Common myeloid progenitor, CD34-positive (primary cell): ENCODE data around the gene RMND5A.
"Not testable (repeated sequence)": the region's sequence is repeated elsewhere in the genome, so short reads cannot be mapped to it uniquely, and the experiment has no call there.

ENCODE experiments used
- CTCF ChIA-PET: fragments of 350-600 bp; sonication (Branson Sonifier 250); formaldehyde crosslinking; loops from one replicate; lab custom pipeline; 2021; ENCODE audit warnings: antibody characterized with exemption; lab: Charles Lee
- POLR2A ChIA-PET: fragments of 350-600 bp; sonication (Branson Sonifier 250); formaldehyde crosslinking; loops from one replicate; lab custom pipeline; 2021; ENCODE audit warnings: antibody characterized with exemption; lab: Charles Lee
- DNase-seq, 3 donors: peaks; one replicate each; pipeline versions ENCODE4 v3.0.0 to v3.0.0-alpha.2; 2013
- H3K27ac ChIP-seq, 2 experiments: 1 replicate in 1 of 2; 2 replicates in 1 of 2; pipeline ENCODE4 v1.7.0; 2013; ENCODE audit warnings: inconsistent platforms in 2 of 2, low read length in 2 of 2, mild to moderate bottlenecking in 2 of 2, low read depth in 1 of 2, moderate library complexity in 1 of 2; ENCODE audit not compliant: severe bottlenecking in 2 of 2, insufficient read depth in 1 of 2, poor library complexity in 1 of 2
- H3K27me3 ChIP-seq, 5 experiments: replicated peaks in 2 of 5; 1 replicate in 3 of 5; 2 replicates in 2 of 5; pipeline versions ENCODE4 v1.6.1 to v1.7.0; 2013; ENCODE audit warnings: low read length in 4 of 5, mild to moderate bottlenecking in 2 of 5, moderate library complexity in 2 of 5, inconsistent platforms in 1 of 5; ENCODE audit not compliant: insufficient read depth in 5 of 5, control insufficient read depth in 4 of 5
- H3K36me3 ChIP-seq, 4 experiments: 1 replicate in 2 of 4; 2 replicates in 2 of 4; pipeline versions ENCODE4 v1.6.1 to v1.7.0; 2013; ENCODE audit warnings: low read length in 3 of 4, control low read depth in 1 of 4, mild to moderate bottlenecking in 1 of 4; ENCODE audit not compliant: control insufficient read depth in 4 of 4, insufficient read depth in 4 of 4
- H3K4me1 ChIP-seq, 4 experiments: 1 replicate in 3 of 4; 2 replicates in 1 of 4; pipeline versions ENCODE4 v1.6.1 to v1.7.1; 2013; ENCODE audit warnings: low read length in 3 of 4, mild to moderate bottlenecking in 3 of 4, control low read depth in 1 of 4, inconsistent platforms in 1 of 4, moderate library complexity in 1 of 4; ENCODE audit not compliant: control insufficient read depth in 4 of 4, insufficient read depth in 4 of 4; ENCODE audit errors: control extremely low read depth in 1 of 4
- H3K4me3 ChIP-seq, 7 experiments: 1 replicate in 4 of 7; 2 replicates in 3 of 7; pipeline versions ENCODE4 v1.5.1 to v1.7.0; 2013; ENCODE audit warnings: mild to moderate bottlenecking in 7 of 7, low read length in 6 of 7, moderate library complexity in 6 of 7, inconsistent platforms in 2 of 7, low read depth in 2 of 7, control low read depth in 1 of 7; ENCODE audit not compliant: insufficient read depth in 4 of 7, control insufficient read depth in 1 of 7; ENCODE audit errors: extremely low read depth in 1 of 7
- H3K9me3 ChIP-seq, 5 experiments: 1 replicate in 4 of 5; 2 replicates in 1 of 5; pipeline versions ENCODE4 v1.6.1 to v1.7.1; 2013; ENCODE audit warnings: low read length in 4 of 5, mild to moderate bottlenecking in 2 of 5, inconsistent platforms in 1 of 5, low read depth in 1 of 5, moderate library complexity in 1 of 5; ENCODE audit not compliant: control insufficient read depth in 4 of 5, insufficient read depth in 2 of 5; ENCODE audit errors: control extremely low read depth in 1 of 5
- WGBS: methylation state at CpG from one replicate; pipeline ENCODE4 v1.1.5; 2013; ENCODE audit not compliant: insufficient coverage; 5-methylcytosine and 5-hydroxymethylcytosine counted together

The RMND5A gene

GRCh38 chr2:86697551-86698104, 22.5 kb upstream of the RMND5A start:
- DNase-seq: peak in 2 of 3 donors; percentile 54 to 64
- peak overlapping the region in 2 of 7 experiments; percentile 19 to 36 for H3K4me3 ChIP-seq
- CTCF ChIA-PET: no interaction called here
- H3K9me3 ChIP-seq: peaks cover 0 to 17% (median 3%) of the 10 kb centered on the region in 5 experiments
- no peaks in the 10 kb centered on the region for H3K27me3 ChIP-seq
- peaks cover 0 to 4% (median 2%) of the 10 kb centered on the region in 4 experiments for H3K36me3 ChIP-seq
- POLR2A ChIA-PET: no interaction called here
- H3K27ac ChIP-seq: peak overlapping the region in 1 of 2 experiments; percentile 56
- peaks cover 0 to 7% (median 3%) of the 10 kb centered on the region in 4 experiments for H3K4me1 ChIP-seq

GRCh38 chr2:86700690-86701089, 19.4 kb upstream of the RMND5A start:
- no peaks in the 10 kb centered on the region for H3K27me3 ChIP-seq
- CTCF ChIA-PET: no interaction called here
- POLR2A ChIA-PET: no interaction called here
- H3K4me3 ChIP-seq: no peak overlapping the region
- H3K36me3 ChIP-seq: no peaks in the 10 kb centered on the region
- WGBS: no CpG with 5 or more reads among the region's 1 CpG
- DNase-seq: no peak
- peaks cover 0 to 4% (median 0%) of the 10 kb centered on the region in 5 experiments for H3K9me3 ChIP-seq
- peaks cover 0 to 7% (median 3%) of the 10 kb centered on the region in 4 experiments for H3K4me1 ChIP-seq
- H3K27ac ChIP-seq: no peak overlapping the region

- H3K36me3 ChIP-seq: no peaks in the 10 kb centered on the region
- H3K4me1 ChIP-seq: no peaks in the 10 kb centered on the region
- H3K9me3 ChIP-seq: peaks cover 0 to 5% (median 2%) of the 10 kb centered on the region in 5 experiments
- no peak overlapping the region for H3K27ac ChIP-seq
- no peak overlapping the region for H3K4me3 ChIP-seq
- ChIA-PET CTCF (no interaction called here), POLR2A (no interaction called here)
- 93% methylated on average over 8 of the region's 14 CpGs for WGBS
- no peaks in the 10 kb centered on the region for H3K27me3 ChIP-seq
- no peak for DNase-seq
Observed at GRCh38 chr2:86703704-86704361, 16.3 kb upstream of the RMND5A start.

- Histone ChIP-seq H3K36me3 (no peaks in the 10 kb centered on the region), H3K4me1 (no peaks in the 10 kb centered on the region), H3K4me3 (no peak overlapping the region), H3K27me3 (no peaks in the 10 kb centered on the region), H3K27ac (no peak overlapping the region), H3K9me3 (peaks cover 0 to 5% (median 2%) of the 10 kb centered on the region in 5 experiments)
- ChIA-PET POLR2A (no interaction called here), CTCF (no interaction called here)
- no peak for DNase-seq
- 100% methylated on average over 1 of the region's 4 CpGs for WGBS
Observed at GRCh38 chr2:86704459-86704971, 15.6 kb upstream of the RMND5A start.

GRCh38 chr2:86706220-86706619, 13.9 kb upstream of the RMND5A start:
- DNase-seq: no peak
- CTCF ChIA-PET: no interaction called here
- no peaks in the 10 kb centered on the region for H3K27me3 ChIP-seq
- POLR2A ChIA-PET: no interaction called here
- H3K9me3 ChIP-seq: peaks cover 0 to 9% (median 2%) of the 10 kb centered on the region in 5 experiments
- no peaks in the 10 kb centered on the region for H3K36me3 ChIP-seq
- H3K4me1 ChIP-seq: no peaks in the 10 kb centered on the region
- no peak overlapping the region for H3K27ac ChIP-seq
- 96% methylated on average over 4 of the region's 6 CpGs for WGBS
- no peak overlapping the region for H3K4me3 ChIP-seq

GRCh38 chr2:86706935-86707334, 13.2 kb upstream of the RMND5A start:
- CTCF ChIA-PET: no interaction called here
- H3K4me3 ChIP-seq: no peak overlapping the region

GRCh38 chr2:86708126-86708525, 12.0 kb upstream of the RMND5A start:
- H3K9me3 ChIP-seq, H3K4me1 ChIP-seq, DNase-seq, H3K4me3 ChIP-seq, CTCF ChIA-PET, H3K36me3 ChIP-seq, H3K27me3 ChIP-seq, POLR2A ChIA-PET, H3K27ac ChIP-seq: not testable (repeated sequence)
- WGBS: 96% methylated on average over 3 of the region's 4 CpGs

More at GRCh38 chr2:86706935-86707334, 13.2 kb upstream of the RMND5A start:
- no peak for DNase-seq
- Histone ChIP-seq H3K9me3 (peaks cover 0 to 9% (median 2%) of the 10 kb centered on the region in 5 experiments), H3K27ac (no peak overlapping the region), H3K4me1 (no peaks in the 10 kb centered on the region), H3K27me3 (no peaks in the 10 kb centered on the region), H3K36me3 (no peaks in the 10 kb centered on the region)
- WGBS: no CpG with 5 or more reads among the region's 2 CpGs
- POLR2A ChIA-PET: no interaction called here
